Naive B cell (primary cell): ENCODE data around the gene LY9. TPM values are rescaled to one million over a fixed set of nuclear protein-coding genes. Genes with fewer than 3 reads are reported as not detected.
A peak's percentile ranks its signal among the peaks of the same experiment; 100 is the strongest.

ENCODE experiments used
- ATAC-seq, 2 donors: fragments of 150-1000 bp; cut with Tn5 transposase; 2 replicates each; pipeline ENCODE4 v1.10.0; 2021; ENCODE audit warnings: low read depth in 2 of 2, mild to moderate bottlenecking in 2 of 2, moderate library complexity in 2 of 2
- DNase-seq: peaks from one replicate; pipeline ENCODE4 v3.0.0; 2022
- H3K27ac Mint-ChIP-seq, 6 donors: one replicate each; pipeline ENCODE4 v1.8.0; 2020 to 2022; ENCODE audit warnings: mild to moderate bottlenecking in 6 of 6, mixed read lengths in 6 of 6, moderate library complexity in 5 of 6, inconsistent platforms in 2 of 6
- H3K27me3 Mint-ChIP-seq, 3 donors: one replicate each; pipeline ENCODE4 v1.8.0; 2021 to 2022; ENCODE audit warnings: mixed read lengths in 3 of 3, mild to moderate bottlenecking in 1 of 3
- H3K36me3 Mint-ChIP-seq, 2 donors: one replicate each; pipeline ENCODE4 v1.8.0; 2020 to 2022; ENCODE audit warnings: mixed read lengths in 2 of 2, inconsistent platforms in 1 of 2, mild to moderate bottlenecking in 1 of 2
- H3K4me1 Mint-ChIP-seq, 3 donors: one replicate each; pipeline ENCODE4 v1.8.0; 2020 to 2022; ENCODE audit warnings: mixed read lengths in 3 of 3, inconsistent platforms in 1 of 3, mild to moderate bottlenecking in 1 of 3, moderate library complexity in 1 of 3
- H3K4me3 Mint-ChIP-seq, 8 donors: one replicate each; pipeline ENCODE4 v1.8.0; 2020 to 2022; ENCODE audit warnings: mild to moderate bottlenecking in 8 of 8, mixed read lengths in 8 of 8, moderate library complexity in 8 of 8, inconsistent platforms in 2 of 8
- H3K9me3 Mint-ChIP-seq, 7 donors: one replicate each; pipeline ENCODE4 v1.8.0; 2020 to 2022; ENCODE audit warnings: mixed read lengths in 7 of 7, mild to moderate bottlenecking in 5 of 7, inconsistent platforms in 2 of 7, moderate library complexity in 1 of 7
- polyA plus RNA-seq, 6 donors: library from polyadenylated mRNA; unstranded; fragments of 300-500 nt; fragmentation: Illumina TruSeq; gene quantifications; one replicate each; pipeline ENCODE4 v1.2.3, GENCODE V29; 2021; ENCODE audit warnings: low read depth in 6 of 6

LY9 gene
- polyA plus RNA-seq, 6 donors from 2014 or later: 143 to 230 (median 167) TPM

DNA sequence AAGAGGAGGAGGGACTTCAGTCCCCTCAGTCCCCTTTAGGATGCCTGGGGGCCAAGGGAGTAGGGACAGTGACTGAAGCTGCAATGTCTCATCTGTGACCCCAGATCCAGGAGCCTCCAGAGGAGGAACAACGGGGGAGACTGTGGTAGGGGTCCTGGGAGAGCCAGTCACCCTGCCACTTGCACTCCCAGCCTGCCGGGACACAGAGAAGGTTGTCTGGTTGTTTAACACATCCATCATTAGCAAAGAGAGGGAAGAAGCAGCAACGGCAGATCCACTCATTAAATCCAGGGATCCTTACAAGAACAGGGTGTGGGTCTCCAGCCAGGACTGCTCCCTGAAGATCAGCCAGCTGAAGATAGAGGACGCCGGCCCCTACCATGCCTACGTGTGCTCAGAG is 18.3 kb downstream of the LY9 start:
- Mint-ChIP-seq H3K27ac (peak overlapping the region in 4 of 6 donors; percentile 28 to 91 (median 64)), H3K4me3 (no peak overlapping the region), H3K9me3 (no peaks in the 10 kb centered on the region), H3K4me1 (peaks cover 27 to 32% (median 30%) of the 10 kb centered on the region in 3 donors), H3K27me3 (no peaks in the 10 kb centered on the region), H3K36me3 (peaks cover 38 to 62% of the 10 kb centered on the region in 2 donors)
- ATAC-seq (no peak), DNase-seq (no peak)

DNA sequence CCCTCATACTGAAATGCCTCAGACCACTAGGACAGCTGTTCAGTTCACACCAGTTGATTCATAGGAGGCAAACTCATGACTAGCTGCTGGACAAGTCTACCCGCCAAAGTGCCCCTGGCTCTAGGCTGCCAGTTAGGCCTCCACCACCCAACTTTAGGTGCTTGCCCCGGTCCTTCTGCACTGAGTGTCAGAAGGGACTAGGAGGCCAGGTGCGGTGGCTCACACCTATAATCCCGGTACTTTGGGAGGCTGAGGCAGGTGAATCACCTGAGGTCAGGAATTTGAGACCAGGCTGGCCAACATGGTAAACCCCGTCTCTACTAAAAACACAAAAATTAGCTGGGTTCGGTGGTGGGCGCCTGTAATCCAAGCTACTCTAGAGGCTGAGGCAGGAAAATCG is 18.9 kb downstream of the LY9 start:
- no peak for ATAC-seq
- H3K27ac Mint-ChIP-seq: peak overlapping the region in 3 of 6 donors; percentile 34 to 70 (median 66)
- H3K4me1 Mint-ChIP-seq: peaks cover 23 to 30% (median 28%) of the 10 kb centered on the region in 3 donors
- H3K9me3 Mint-ChIP-seq: no peaks in the 10 kb centered on the region
- H3K4me3 Mint-ChIP-seq: peak overlapping the region in 1 of 8 donors; percentile 22
- DNase-seq: no peak
- no peaks in the 10 kb centered on the region for H3K27me3 Mint-ChIP-seq
- H3K36me3 Mint-ChIP-seq: peaks cover 38 to 63% of the 10 kb centered on the region in 2 donors

DNA sequence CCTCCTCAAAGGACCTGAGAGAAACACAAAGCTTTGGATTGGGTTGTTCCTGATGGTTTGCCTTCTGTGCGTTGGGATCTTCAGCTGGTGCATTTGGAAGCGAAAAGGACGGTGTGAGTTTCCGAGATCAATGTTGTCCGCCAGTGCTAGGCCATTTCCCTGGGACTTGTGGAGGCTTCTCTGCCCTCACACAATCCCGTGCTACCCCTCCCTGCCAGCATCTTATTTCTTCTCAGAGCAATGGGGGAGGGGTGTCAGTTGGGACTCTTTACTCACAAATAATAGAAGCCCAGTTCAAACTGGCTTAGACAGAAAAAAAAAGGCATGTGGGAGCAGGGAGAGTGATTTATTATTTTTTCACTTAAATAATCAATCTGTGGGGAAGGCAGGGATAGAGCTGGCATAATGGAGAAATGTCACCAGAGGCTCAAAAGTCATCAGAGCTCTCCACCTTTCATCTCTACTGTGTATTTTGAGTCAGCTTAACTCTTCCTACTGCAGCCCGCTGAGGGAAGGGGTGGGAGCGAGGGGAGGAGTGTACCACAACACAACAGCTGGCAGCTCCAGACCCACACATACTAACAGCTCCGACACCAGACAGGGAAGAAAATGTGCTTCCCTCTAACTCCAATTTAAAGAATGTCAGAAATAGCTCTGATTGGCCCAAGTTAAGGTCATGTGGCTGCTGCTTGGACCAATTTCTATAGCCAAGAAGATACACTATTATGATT is 22.4 kb downstream of the LY9 start:
- ATAC-seq (no peak), DNase-seq (no peak)
- Mint-ChIP-seq H3K27ac (peak overlapping the region in 2 of 6 donors; percentile 30 to 88), H3K4me3 (no peak overlapping the region), H3K27me3 (no peaks in the 10 kb centered on the region), H3K9me3 (no peaks in the 10 kb centered on the region), H3K4me1 (peaks cover 0 to 12% (median 7%) of the 10 kb centered on the region in 3 donors), H3K36me3 (peaks cover 34 to 61% of the 10 kb centered on the region in 2 donors)

DNA sequence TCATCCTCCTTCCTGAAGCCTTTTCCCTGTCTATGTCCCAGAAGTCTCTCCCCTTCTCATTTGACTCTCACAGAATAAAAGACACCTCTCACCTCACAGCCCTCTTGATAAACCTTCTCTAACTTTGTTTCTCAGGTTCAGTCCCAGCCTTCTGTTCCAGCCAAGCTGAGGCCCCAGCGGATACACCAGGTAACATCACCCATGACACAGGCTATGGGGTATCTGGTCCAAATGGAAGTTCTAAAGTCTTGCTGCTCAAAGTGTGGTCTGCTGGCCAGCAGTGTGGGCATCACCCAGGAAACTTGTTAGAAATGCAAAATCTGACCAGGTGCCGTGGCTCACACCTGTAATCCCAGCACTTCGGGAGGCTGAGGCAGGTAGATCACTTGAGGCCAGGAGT is 23.2 kb downstream of the LY9 start:
- Mint-ChIP-seq H3K4me1 (peaks cover 0 to 4% (median 0%) of the 10 kb centered on the region in 3 donors), H3K9me3 (no peaks in the 10 kb centered on the region), H3K27me3 (no peaks in the 10 kb centered on the region), H3K27ac (peak overlapping the region in 3 of 6 donors; percentile 28 to 71 (median 61)), H3K36me3 (peaks cover 26 to 53% of the 10 kb centered on the region in 2 donors), H3K4me3 (peak overlapping the region in 1 of 8 donors; percentile 5)
- ATAC-seq: no peak
- DNase-seq: no peak

DNA sequence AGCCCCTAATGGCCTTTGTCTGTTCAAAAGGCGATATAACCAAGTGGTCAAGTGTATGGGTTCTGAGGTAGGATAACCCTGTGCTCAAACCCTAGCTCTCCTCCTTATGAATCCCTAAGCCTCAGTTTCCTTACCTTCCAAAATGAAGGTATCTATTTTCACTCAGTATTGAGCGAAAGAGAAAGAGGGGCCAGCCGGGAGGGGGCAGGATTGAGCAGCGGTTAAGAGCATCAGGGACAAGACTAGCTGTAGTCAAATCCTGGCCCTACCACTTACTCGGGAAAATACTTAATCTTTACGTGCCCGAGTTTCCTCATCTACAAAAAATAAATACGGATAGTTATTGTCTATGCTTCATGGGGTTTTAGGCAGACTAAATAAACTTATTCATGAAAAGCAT is 25.7 kb downstream of the LY9 start:
- Mint-ChIP-seq H3K36me3 (peaks cover 17 to 37% of the 10 kb centered on the region in 2 donors), H3K27ac (peak overlapping the region in 4 of 6 donors; percentile 46 to 60 (median 52)), H3K9me3 (no peaks in the 10 kb centered on the region), H3K4me1 (no peaks in the 10 kb centered on the region), H3K4me3 (no peak overlapping the region), H3K27me3 (no peaks in the 10 kb centered on the region)
- DNase-seq (no peak), ATAC-seq (no peak)

DNA sequence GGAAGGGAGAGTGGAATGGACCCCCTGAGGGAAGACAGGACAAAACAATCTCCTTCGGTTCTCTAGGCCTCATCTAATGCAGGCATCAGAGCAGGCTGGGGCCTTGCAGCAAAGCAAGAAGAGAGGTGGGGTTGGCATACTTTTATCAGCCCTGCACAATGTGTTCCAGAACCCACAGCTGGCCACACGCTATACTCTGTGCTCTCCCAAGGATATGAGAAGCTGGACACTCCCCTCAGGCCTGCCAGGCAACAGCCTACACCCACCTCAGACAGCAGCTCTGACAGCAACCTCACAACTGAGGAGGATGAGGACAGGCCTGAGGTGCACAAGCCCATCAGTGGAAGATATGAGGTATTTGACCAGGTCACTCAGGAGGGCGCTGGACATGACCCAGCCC is 27.3 kb downstream of the LY9 start:
- H3K9me3 Mint-ChIP-seq: no peaks in the 10 kb centered on the region

DNA sequence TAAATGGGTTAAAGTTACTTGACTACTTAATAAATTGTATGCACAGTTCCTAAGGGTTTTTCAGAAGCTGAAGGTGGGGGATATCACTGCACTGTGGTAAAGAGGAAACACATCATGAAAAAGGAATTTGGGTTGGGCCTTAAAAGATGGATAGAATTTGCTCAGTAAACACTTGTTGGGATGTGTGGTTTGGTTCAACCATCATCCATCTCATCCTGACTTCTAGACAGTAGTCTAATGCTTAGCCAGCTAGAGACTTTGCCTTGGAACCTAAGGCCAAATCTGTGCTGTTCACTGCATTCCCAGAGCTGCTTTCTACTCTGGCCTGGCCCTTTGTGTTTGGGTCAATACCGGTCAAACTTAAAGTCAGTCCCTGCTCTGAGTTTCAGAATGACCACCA is 30.6 kb downstream of the LY9 start:
- H3K27me3 Mint-ChIP-seq: no peaks in the 10 kb centered on the region
- H3K9me3 Mint-ChIP-seq: no peaks in the 10 kb centered on the region
- no peak for ATAC-seq
- peaks cover 17 to 25% of the 10 kb centered on the region in 2 donors for H3K36me3 Mint-ChIP-seq
- peak overlapping the region; percentile 12 to 90 (median 36) for H3K27ac Mint-ChIP-seq
- H3K4me3 Mint-ChIP-seq: no peak overlapping the region
- no peak for DNase-seq
- H3K4me1 Mint-ChIP-seq: peaks cover 0 to 12% (median 6%) of the 10 kb centered on the region in 3 donors

More for the DNA sequence above, 27.3 kb downstream of the LY9 start:
- Mint-ChIP-seq H3K27me3 (no peaks in the 10 kb centered on the region), H3K27ac (peak overlapping the region in 5 of 6 donors; percentile 2 to 74 (median 27)), H3K4me1 (no peaks in the 10 kb centered on the region), H3K36me3 (peaks cover 26 to 42% of the 10 kb centered on the region in 2 donors), H3K4me3 (no peak overlapping the region)
- DNase-seq: no peak
- ATAC-seq: no peak

DNA sequence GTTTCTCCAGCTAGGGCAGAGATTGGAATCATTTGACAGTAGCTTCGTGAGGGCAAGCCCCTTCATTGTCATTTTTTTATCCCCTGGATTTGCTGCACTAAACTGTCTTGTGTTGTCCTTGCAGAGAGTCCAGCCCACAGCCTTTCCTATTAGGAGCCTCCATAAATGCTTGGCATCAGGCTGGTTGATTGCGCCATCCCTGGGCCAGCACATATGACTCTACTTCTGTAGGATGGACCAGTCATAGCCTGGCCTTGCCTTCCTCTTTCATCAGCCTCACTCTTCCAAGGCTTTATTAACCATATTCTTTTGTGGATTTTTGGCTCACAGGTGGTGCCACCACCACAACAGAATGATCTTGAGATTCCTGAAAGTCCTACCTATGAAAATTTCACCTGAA is 31.4 kb downstream of the LY9 start:
- H3K4me3 Mint-ChIP-seq: no peak overlapping the region
- no peaks in the 10 kb centered on the region for H3K27me3 Mint-ChIP-seq
- no peak for DNase-seq
- H3K9me3 Mint-ChIP-seq: no peaks in the 10 kb centered on the region
- peaks cover 0 to 12% (median 6%) of the 10 kb centered on the region in 3 donors for H3K4me1 Mint-ChIP-seq
- H3K36me3 Mint-ChIP-seq: peaks cover 16 to 17% of the 10 kb centered on the region in 2 donors
- no peak for ATAC-seq
- H3K27ac Mint-ChIP-seq: peak overlapping the region; percentile 49 to 93 (median 88)

DNA sequence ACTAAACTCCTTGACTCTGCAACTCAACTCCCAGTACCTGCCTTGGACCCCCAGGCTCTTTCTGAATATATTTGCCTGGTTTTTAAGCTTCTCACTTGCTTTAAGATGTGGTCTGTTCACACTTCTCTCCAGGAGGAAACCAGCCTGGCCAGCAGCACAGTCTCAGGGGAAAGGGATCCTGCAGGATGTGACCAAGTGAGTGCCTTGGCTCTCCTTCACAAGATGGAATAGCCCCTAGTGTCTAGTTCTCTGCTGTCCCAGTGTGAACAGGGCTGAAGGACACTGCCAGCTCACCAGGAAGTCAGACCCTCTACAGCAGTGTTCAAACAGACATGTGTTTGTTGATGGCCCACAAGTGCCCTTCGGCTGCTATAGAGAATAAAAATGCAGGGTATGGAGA is 33.8 kb downstream of the LY9 start:
- H3K36me3 Mint-ChIP-seq: peaks cover 10 to 16% of the 10 kb centered on the region in 2 donors
- no peak overlapping the region for H3K4me3 Mint-ChIP-seq
- H3K27ac Mint-ChIP-seq: peak overlapping the region in 5 of 6 donors; percentile 64 to 84 (median 77)
- H3K27me3 Mint-ChIP-seq: no peaks in the 10 kb centered on the region
- H3K9me3 Mint-ChIP-seq: no peaks in the 10 kb centered on the region
- DNase-seq: no peak
- ATAC-seq: no peak
- H3K4me1 Mint-ChIP-seq: peaks cover 1 to 14% (median 9%) of the 10 kb centered on the region in 3 donors

DNA sequence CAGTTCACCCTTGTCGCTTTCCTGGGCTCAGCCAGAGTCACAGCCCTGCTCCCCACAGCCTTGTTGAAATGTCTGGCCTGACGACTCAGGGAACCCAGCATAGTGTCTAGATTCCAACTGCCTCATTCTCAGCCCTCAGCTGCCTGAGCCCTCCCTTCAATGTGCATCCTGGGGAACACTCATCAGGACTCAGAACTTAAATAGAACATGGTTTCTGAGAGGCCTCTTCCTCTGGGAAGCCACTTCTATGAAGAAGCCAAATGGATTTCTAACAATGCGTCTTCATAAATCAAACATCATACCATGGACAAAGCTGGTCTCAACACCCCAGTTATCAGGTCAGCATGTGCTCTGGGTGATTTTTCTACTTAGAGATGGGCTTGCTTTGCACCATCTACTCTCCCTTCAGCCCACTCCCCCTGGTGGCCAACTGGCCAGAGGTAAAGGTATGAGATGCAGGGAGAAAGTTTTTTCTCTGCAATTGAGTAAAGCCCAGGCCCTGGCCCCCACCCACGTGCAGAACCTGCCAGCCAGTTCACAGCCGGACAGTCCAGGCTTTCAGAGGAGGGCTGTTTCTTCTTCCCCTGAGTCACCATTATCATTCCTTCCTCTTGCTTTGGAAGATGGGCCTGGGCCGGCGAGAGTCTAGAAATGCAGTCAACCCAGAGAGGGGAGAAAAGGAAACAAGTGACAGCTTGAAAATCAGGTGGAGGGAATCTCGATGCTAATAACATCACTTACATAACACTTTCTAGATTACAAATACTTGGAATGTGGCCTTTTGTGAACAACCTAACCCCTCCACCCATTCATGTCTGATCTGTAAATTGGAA is 34.6 kb downstream of the LY9 start:
- Mint-ChIP-seq H3K4me1 (peaks cover 4 to 20% (median 14%) of the 10 kb centered on the region in 3 donors), H3K9me3 (no peaks in the 10 kb centered on the region), H3K4me3 (no peak overlapping the region), H3K27me3 (no peaks in the 10 kb centered on the region), H3K36me3 (peaks cover 10 to 16% of the 10 kb centered on the region in 2 donors), H3K27ac (peak overlapping the region; percentile 22 to 86 (median 78))
- ATAC-seq: peak; percentile 91 to 92
- peak; percentile 68 for DNase-seq

DNA sequence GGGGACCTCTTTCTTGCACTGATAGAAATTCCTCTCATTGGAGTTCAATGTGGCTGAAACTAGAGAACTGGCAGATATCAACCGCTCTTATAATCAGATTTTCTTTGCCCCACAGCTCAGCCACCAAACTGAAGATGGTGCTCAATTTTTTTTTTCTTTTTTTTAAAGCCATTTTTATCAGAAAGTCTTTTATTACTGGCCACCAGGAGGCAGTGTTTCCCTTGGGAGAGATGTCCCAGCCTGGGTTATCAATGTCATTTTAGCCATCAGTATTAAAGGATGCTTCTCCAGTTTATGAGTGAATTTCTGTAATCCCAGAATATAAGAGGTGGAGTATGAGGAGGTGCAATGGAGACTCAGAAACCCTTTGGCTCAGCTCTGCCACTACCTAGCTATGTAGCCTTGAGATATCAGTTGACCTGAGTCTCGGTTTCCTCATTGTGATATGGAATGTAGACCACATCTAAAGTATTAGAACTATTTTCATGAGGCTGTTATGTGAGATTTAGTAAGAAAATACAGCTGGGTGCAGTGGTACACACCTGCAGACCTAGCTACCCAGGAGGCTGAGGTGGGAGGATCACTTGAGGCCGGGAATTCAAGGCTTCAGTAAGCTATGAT is 39.1 kb downstream of the LY9 start:
- peaks cover 34 to 50% (median 49%) of the 10 kb centered on the region in 3 donors for H3K4me1 Mint-ChIP-seq
- H3K9me3 Mint-ChIP-seq: no peaks in the 10 kb centered on the region
- H3K27ac Mint-ChIP-seq: peak overlapping the region in 5 of 6 donors; percentile 78 to 96 (median 78)
- H3K27me3 Mint-ChIP-seq: no peaks in the 10 kb centered on the region
- DNase-seq (peak; percentile 47), ATAC-seq (no peak)
- no peaks in the 10 kb centered on the region for H3K36me3 Mint-ChIP-seq
- peak overlapping the region in 1 of 8 donors; percentile 7 for H3K4me3 Mint-ChIP-seq

DNA sequence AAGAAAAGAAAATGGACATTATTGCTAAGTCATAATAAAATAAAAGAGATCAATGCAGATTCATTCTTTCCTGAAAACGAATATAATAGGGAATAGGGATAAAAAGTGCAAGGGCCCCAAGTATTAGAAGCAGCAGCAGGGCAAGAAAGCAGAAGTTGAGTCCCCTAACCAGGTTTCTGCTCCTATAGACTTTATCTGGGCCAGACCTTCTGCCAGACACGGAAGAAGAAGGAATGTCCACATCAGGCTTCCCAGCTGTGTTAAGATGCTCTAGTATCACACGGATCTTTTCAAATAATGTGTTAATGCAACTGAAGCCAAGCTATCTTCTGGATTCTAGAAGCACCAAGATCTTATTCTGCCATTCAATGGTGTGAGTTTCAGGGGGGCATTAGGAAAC is 39.8 kb downstream of the LY9 start:
- H3K27me3 Mint-ChIP-seq: no peaks in the 10 kb centered on the region
- H3K9me3 Mint-ChIP-seq: no peaks in the 10 kb centered on the region
- peak overlapping the region in 2 of 8 donors; percentile 9 to 30 for H3K4me3 Mint-ChIP-seq
- DNase-seq (no peak), ATAC-seq (no peak)
- H3K36me3 Mint-ChIP-seq: no peaks in the 10 kb centered on the region
- H3K27ac Mint-ChIP-seq: peak overlapping the region in 4 of 6 donors; percentile 69 to 92 (median 90)
- H3K4me1 Mint-ChIP-seq: peaks cover 34 to 44% (median 42%) of the 10 kb centered on the region in 3 donors

DNA sequence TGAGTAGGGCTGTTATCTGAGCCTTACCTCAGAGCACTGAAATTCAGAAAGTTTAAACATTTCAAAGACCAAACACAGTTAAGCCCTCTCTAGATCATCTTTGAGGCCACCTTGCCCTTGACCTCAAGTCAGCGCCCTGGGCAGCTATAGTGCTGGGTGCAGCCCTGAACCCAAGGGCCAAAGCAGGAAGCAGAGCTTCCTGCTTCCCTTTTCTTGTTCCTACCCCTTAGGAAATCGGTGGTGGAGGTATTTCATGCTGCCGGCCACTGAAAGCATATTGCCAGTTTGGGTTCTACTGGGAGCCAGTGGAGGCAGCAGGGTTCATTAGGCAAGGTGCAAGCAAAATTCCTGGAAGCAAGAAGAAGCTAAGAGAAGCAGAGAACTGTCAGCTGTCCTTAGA is 40.6 kb downstream of the LY9 start:
- ATAC-seq (no peak), DNase-seq (no peak)
- Mint-ChIP-seq H3K27ac (peak overlapping the region in 5 of 6 donors; percentile 77 to 97 (median 92)), H3K9me3 (no peaks in the 10 kb centered on the region), H3K4me1 (peaks cover 34 to 43% (median 41%) of the 10 kb centered on the region in 3 donors), H3K27me3 (no peaks in the 10 kb centered on the region), H3K36me3 (no peaks in the 10 kb centered on the region), H3K4me3 (peak overlapping the region in 4 of 8 donors; percentile 28 to 64 (median 44))
